ENCODE measurements around the gene OXGR1.

- no peak for TF ChIP-seq ATF2 (IDR thresholded peaks at IDR 0.05; ENCODE audit: low read length)
- TF ChIP-seq CTCF (IDR thresholded peaks at IDR 0.05; ENCODE audit: control extremely low read depth in 1 of 3, insufficient read depth in 1 of 3, low read depth in 1 of 3, low read length in 3 of 3) = peak in 2 of 3 experiments; percentile 38 to 43; a peak in 3 of 4 replicates
- peak; percentile 45 for TF ChIP-seq EZH2 (IDR thresholded peaks at IDR 0.05; ENCODE audit: low read depth, low read length, severe bottlenecking)
- TF ChIP-seq EP300 (IDR thresholded peaks at IDR 0.05; ENCODE audit: borderline replicate concordance in 1 of 2, low read depth in 2 of 2, low read length in 2 of 2) = no peak
- TF ChIP-seq KDM1A (IDR thresholded peaks at IDR 0.05; ENCODE audit: borderline replicate concordance, low read length) = no peak
- no peak for TF ChIP-seq GTF2F1 (IDR thresholded peaks at IDR 0.05; ENCODE audit: borderline replicate concordance, low read depth, low read length)
- no peak for TF ChIP-seq FOSL1 (IDR thresholded peaks at IDR 0.05; ENCODE audit: insufficient read depth, low read depth, low read length)
- TF ChIP-seq TAF1 (IDR thresholded peaks at IDR 0.05; ENCODE audit: low read depth, low read length) = 0 out of 2 replicates have a peak, but pooled peaks have one; percentile 25
Measured at GRCh38 chr13:96994017-96994857, at the start of gene OXGR1.
